MM.1S (cell line): Measurements from ENCODE around the gene DHH.
A peak's percentile ranks its signal among the peaks of the same experiment; 100 is the strongest.

Experiments used
- DNase-seq: peaks from one replicate; pipeline ENCODE4 v3.0.0-alpha.2; 2015
- H2AFZ ChIP-seq: fragments of 300-600 bp; sonication (generic); 2 replicates; pipeline ENCODE4 v1.6.0; 2016; ENCODE audit warnings: antibody characterized with exemption, low read length
- H3F3A ChIP-seq: fragments of 300-600 bp; sonication (generic); 2 replicates; pipeline ENCODE4 v1.6.1; 2016; ENCODE audit warnings: mild to moderate bottlenecking, antibody characterized with exemption, low read length, moderate library complexity, mixed read lengths; ENCODE audit not compliant: insufficient read depth
- H3K27ac ChIP-seq: fragments of 300-600 bp; sonication (generic); 2 replicates; pipeline ENCODE4 v1.5.1; 2016; ENCODE audit warnings: mild to moderate bottlenecking, low read length
- H3K27me3 ChIP-seq: fragments of 300-600 bp; sonication (generic); replicated peaks from 2 replicates; pipeline ENCODE4 v1.6.0; 2016; ENCODE audit warnings: low read length; ENCODE audit not compliant: insufficient read depth
- H3K36me3 ChIP-seq: fragments of 300-600 bp; sonication (generic); replicated peaks from 2 replicates; pipeline ENCODE4 v1.6.1; 2016; ENCODE audit warnings: mild to moderate bottlenecking, low read length, mixed read lengths; ENCODE audit not compliant: insufficient read depth
- H3K4me1 ChIP-seq: fragments of 300-600 bp; sonication (generic); 2 replicates; pipeline ENCODE4 v1.6.1; 2016; ENCODE audit warnings: low read length, mixed read lengths
- H3K4me2 ChIP-seq: fragments of 300-600 bp; sonication (generic); 2 replicates; pipeline ENCODE4 v1.6.0; 2016; ENCODE audit warnings: low read depth, low read length
- H3K4me3 ChIP-seq: fragments of 300-600 bp; sonication (generic); 2 replicates; pipeline ENCODE4 v1.5.1; 2016; ENCODE audit warnings: low read length, mixed read lengths
- H3K79me2 ChIP-seq: fragments of 300-600 bp; sonication (generic); 2 replicates; pipeline ENCODE4 v1.6.1; 2016; ENCODE audit warnings: mixed run types, low read length, mixed read lengths
- H3K9ac ChIP-seq: fragments of 300-600 bp; sonication (generic); 2 replicates; pipeline ENCODE4 v1.6.1; 2016; ENCODE audit warnings: low read length, mixed read lengths
- H3K9me2 ChIP-seq: fragments of 300-600 bp; sonication (generic); replicated peaks from 2 replicates; pipeline ENCODE4 v1.6.1; 2016; ENCODE audit warnings: mild to moderate bottlenecking, low read length, mixed read lengths; ENCODE audit not compliant: insufficient read depth
- H3K9me3 ChIP-seq: fragments of 300-600 bp; sonication (generic); replicated peaks from 2 replicates; pipeline ENCODE4 v1.6.1; 2016; ENCODE audit warnings: mild to moderate bottlenecking, low read length, mixed read lengths; ENCODE audit not compliant: insufficient read depth
- H4K20me1 ChIP-seq: fragments of 300-600 bp; sonication (generic); 2 replicates; pipeline ENCODE4 v1.6.1; 2016; ENCODE audit warnings: mild to moderate bottlenecking, low read length, moderate library complexity, mixed read lengths; ENCODE audit not compliant: insufficient read depth
- CTCF ChIP-seq: fragments of 300-600 bp; sonication (generic); IDR thresholded peaks from 2 replicates; pipeline ENCODE4 v1.5.1; 2016; ENCODE audit warnings: antibody characterized with exemption, low read length, mixed read lengths
- EZH2 ChIP-seq: fragments of 300-600 bp; sonication (generic); optimal IDR thresholded peaks from 2 replicates; pipeline ENCODE3; 2017; ENCODE audit warnings: low read depth, mild to moderate bottlenecking, antibody characterized with exemption, low read length, mixed read lengths
- EZH2phosphoT487 ChIP-seq: fragments of 300-600 bp; sonication (generic); IDR thresholded peaks from 2 replicates; pipeline ENCODE4 v1.6.1; 2018; ENCODE audit warnings: antibody characterized with exemption, low read length

The DHH gene

GRCh38 chr12:49110464-49111155 is 16.0 kb upstream of the DHH start, which contains the start of gene LMBR1L:
Gene LMBR1L (minus strand): TSS chr12:49110847. CDS start chr12:49110555, 292 bp downstream.
- H3K27ac ChIP-seq: peak within 1 kb of the TSS; percentile 51; the same call in 1 of the 2 replicates
- peak; percentile 99 for DNase-seq
- no peaks in the 10 kb centered on the region for H3K9me2 ChIP-seq

GRCh38 chr12:49109641-49110463 is 15.3 kb upstream of the DHH start:
- peaks cover 4% of the 10 kb centered on the region for H3F3A ChIP-seq
- no peak for DNase-seq
- peaks cover 11% of the 10 kb centered on the region; the same call in 1 of the 2 replicates for H3K79me2 ChIP-seq
- H3K36me3 ChIP-seq: no peaks in the 10 kb centered on the region
- H3K4me1 ChIP-seq: peaks cover 9% of the 10 kb centered on the region; the same call in 1 of the 2 replicates
- H3K4me2 ChIP-seq: peak overlapping the region; percentile 73
- H2AFZ ChIP-seq: peak overlapping the region; percentile 89
- no peak for TF ChIP-seq CTCF
- no peaks in the 10 kb centered on the region for H4K20me1 ChIP-seq
- peak overlapping the region; percentile 51; the same call in 1 of the 2 replicates for H3K27ac ChIP-seq
- peak overlapping the region; percentile 94 for H3K4me3 ChIP-seq
- no peaks in the 10 kb centered on the region for H3K9me2 ChIP-seq
- H3K9me3 ChIP-seq: no peaks in the 10 kb centered on the region
- H3K9ac ChIP-seq: peak overlapping the region; percentile 77; the same call in 1 of the 2 replicates
- H3K27me3 ChIP-seq: no peaks in the 10 kb centered on the region

More at GRCh38 chr12:49110464-49111155, 16.0 kb upstream of the DHH start, which contains the start of gene LMBR1L:
- Histone ChIP-seq H3K79me2 (peaks cover 11% of the 10 kb centered on the region; the same call in 1 of the 2 replicates), H3K9ac (peak within 1 kb of the TSS; percentile 77; the same call in 1 of the 2 replicates), H3K36me3 (no peaks in the 10 kb centered on the region), H3K4me2 (peak within 1 kb of the TSS; percentile 73), H4K20me1 (no peaks in the 10 kb centered on the region), H3K4me3 (peak within 1 kb of the TSS; percentile 94), H3K4me1 (peaks cover 9% of the 10 kb centered on the region; the same call in 1 of the 2 replicates), H3K27me3 (no peaks in the 10 kb centered on the region), H3F3A (peaks cover 4% of the 10 kb centered on the region), H3K9me3 (no peaks in the 10 kb centered on the region), H2AFZ (peak within 1 kb of the TSS; percentile 89)
- no peak for TF ChIP-seq EZH2
- TF ChIP-seq EZH2phosphoT487: no peak
- peak; percentile 52 for TF ChIP-seq CTCF

DNA sequence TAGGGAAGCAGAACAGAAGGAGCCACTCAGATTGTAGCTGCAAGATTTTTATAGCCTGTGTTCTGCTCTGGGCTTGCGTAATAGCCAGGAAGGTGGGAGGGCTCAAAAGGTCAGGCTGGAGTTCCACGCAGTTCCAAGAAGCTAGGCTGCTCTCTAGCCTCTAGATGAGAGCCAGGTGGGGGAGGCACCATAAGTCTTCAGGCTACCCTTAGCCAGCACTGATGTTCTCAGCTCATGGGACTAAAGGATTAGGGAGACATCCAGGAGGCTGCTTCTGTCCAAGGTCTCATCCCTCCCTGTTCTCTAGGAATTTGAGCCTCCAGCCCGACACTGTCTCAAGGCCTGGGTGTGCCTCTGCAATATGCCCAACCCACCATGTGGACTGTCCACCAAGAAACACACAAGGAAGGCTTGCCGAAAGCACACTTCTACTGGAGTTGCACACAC is 14.4 kb upstream of the DHH start:
- DNase-seq: no peak
- Histone ChIP-seq H4K20me1 (no peaks in the 10 kb centered on the region), H3K27me3 (no peaks in the 10 kb centered on the region), H3K9me2 (no peaks in the 10 kb centered on the region), H3K4me2 (peak overlapping the region; percentile 48; the same call in 1 of the 2 replicates), H3K79me2 (peaks cover 11% of the 10 kb centered on the region; the same call in 1 of the 2 replicates), H3K4me3 (no peak overlapping the region), H3K9ac (no peak overlapping the region), H2AFZ (no peak overlapping the region), H3K4me1 (peaks cover 9% of the 10 kb centered on the region; the same call in 1 of the 2 replicates), H3K9me3 (no peaks in the 10 kb centered on the region), H3K27ac (no peak overlapping the region), H3K36me3 (no peaks in the 10 kb centered on the region), H3F3A (peaks cover 4% of the 10 kb centered on the region)
- no peak for TF ChIP-seq CTCF
- TF ChIP-seq EZH2: no peak
- TF ChIP-seq EZH2phosphoT487: no peak
